Activated T-cell treated with anti-CD3 and anti-CD28 coated beads, Interleukin-2, amount 50 U/mL, for 72 hours (primary cell): Measurements from ENCODE around the gene POLR3E. TPM values are rescaled to one million over a fixed set of nuclear protein-coding genes. Genes with fewer than 3 reads are reported as not detected.
"Not testable (repeated sequence)": the region's sequence is repeated elsewhere in the genome, so short reads cannot be mapped to it uniquely, and the experiment has no call there.

Experiments
- ATAC-seq, 2 donors: fragments of 150-1000 bp; cut with Tn5 transposase; replicated peaks in 1 of 2; 2 replicates each; pipeline ENCODE4 v1.10.0; 2021; ENCODE audit warnings: moderate library complexity in 2 of 2, mild to moderate bottlenecking in 1 of 2
- DNase-seq, 2 donors: peaks; one replicate each; pipeline ENCODE4 v3.0.0; 2021 to 2022; ENCODE audit warnings: mixed read lengths in 1 of 2
- H3K27ac Mint-ChIP-seq: one replicate; pipeline ENCODE4 v1.8.0; 2022; ENCODE audit warnings: mild to moderate bottlenecking, moderate library complexity, mixed read lengths
- H3K27me3 Mint-ChIP-seq: one replicate; pipeline ENCODE4 v1.8.0; 2022; ENCODE audit warnings: low read depth, mixed read lengths
- H3K36me3 Mint-ChIP-seq, 2 donors: one replicate each; pipeline ENCODE4 v1.8.0; 2022; ENCODE audit warnings: mixed read lengths in 2 of 2, mild to moderate bottlenecking in 1 of 2; ENCODE audit not compliant: insufficient read depth in 2 of 2
- H3K4me1 Mint-ChIP-seq: one replicate; pipeline ENCODE4 v1.8.0; 2022; ENCODE audit warnings: low read depth, mixed read lengths
- H3K4me3 Mint-ChIP-seq, 2 donors: one replicate each; pipeline ENCODE4 v1.8.0; 2022; ENCODE audit warnings: mild to moderate bottlenecking in 2 of 2, mixed read lengths in 2 of 2, moderate library complexity in 2 of 2
- H3K9me3 Mint-ChIP-seq, 2 donors: one replicate each; pipeline ENCODE4 v1.8.0; 2022; ENCODE audit warnings: mixed read lengths in 2 of 2
- total RNA-seq, 2 donors: library from RNA; stranded (reverse); gene quantifications; one replicate each; pipeline ENCODE4 v1.2.3, GENCODE V29; 2022

The POLR3E gene
- total RNA-seq, 2 donors from 2014 or later, result 57.5 to 59.5 TPM

DNA sequence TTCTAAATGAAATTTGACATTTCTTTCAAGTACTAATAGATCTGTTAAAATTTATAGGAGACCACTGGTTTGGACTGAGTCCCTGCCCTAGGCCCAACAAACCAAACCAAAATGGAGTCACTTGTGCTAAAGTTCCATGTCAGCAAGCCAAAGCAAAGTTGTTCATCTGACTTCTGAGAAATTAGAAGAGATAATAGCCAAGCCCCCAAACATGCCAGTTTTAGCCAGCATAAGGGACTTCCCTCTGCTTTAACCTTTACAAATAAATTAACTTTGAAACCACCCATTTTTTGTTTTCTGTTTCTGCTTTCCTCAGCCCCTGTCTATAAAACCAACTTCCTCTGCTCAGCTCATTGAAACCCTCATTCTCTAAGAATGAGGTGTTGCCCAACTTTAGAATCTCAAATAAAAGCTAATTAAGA is 58.3 kb downstream of the POLR3E start:
- H3K36me3 Mint-ChIP-seq, result peaks cover 2 to 26% of the 10 kb centered on the region in 2 donors
- DNase-seq, result no peak
- H3K4me1 Mint-ChIP-seq, result peaks cover 73% of the 10 kb centered on the region
- no peaks in the 10 kb centered on the region for H3K27me3 Mint-ChIP-seq
- peak overlapping the region; percentile 40 to 59 for H3K4me3 Mint-ChIP-seq
- ATAC-seq, result no peak
- no peaks in the 10 kb centered on the region for H3K9me3 Mint-ChIP-seq
- peak overlapping the region; percentile 75 for H3K27ac Mint-ChIP-seq

DNA sequence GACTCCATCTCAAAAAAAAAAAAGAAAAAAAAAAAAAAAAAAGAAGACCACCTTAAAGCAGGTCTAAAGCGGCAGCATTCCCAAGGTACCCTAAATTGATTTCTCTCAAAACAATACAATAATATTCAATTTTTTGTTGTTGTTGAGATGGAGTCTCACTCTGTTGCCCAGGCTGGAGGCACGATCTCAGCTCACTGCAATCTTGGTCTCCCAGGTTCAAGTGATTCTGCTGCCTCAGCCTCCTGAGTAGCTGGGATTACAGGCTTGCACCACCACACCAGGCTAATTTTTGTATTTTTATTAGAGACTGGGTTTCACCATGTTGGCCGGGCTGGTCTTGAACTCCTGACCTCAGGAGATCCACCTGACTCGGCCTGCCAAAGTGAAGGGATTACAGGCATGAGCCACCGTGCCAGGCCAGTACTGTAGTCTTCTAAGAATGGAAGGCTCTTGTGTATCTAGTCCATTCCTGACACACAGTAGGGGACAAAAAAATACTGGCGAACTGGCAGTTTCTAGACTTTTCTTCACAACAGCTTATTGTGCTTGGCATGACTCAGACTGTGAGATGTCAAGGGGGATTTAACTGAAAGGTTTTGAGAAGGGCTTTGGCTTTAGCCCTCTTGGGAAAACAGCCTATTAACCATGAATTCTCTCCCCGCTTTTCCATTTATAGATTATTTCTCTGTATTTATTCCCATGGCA is 59.9 kb downstream of the POLR3E start:
- no peaks in the 10 kb centered on the region for H3K9me3 Mint-ChIP-seq
- no peaks in the 10 kb centered on the region for H3K27me3 Mint-ChIP-seq
- H3K27ac Mint-ChIP-seq, result peak overlapping the region; percentile 98
- peaks cover 5 to 22% of the 10 kb centered on the region in 2 donors for H3K36me3 Mint-ChIP-seq
- peak overlapping the region; percentile 62 to 76 for H3K4me3 Mint-ChIP-seq
- H3K4me1 Mint-ChIP-seq, result peaks cover 86% of the 10 kb centered on the region
- no peak for DNase-seq
- peak; percentile 51 to 55 for ATAC-seq

DNA sequence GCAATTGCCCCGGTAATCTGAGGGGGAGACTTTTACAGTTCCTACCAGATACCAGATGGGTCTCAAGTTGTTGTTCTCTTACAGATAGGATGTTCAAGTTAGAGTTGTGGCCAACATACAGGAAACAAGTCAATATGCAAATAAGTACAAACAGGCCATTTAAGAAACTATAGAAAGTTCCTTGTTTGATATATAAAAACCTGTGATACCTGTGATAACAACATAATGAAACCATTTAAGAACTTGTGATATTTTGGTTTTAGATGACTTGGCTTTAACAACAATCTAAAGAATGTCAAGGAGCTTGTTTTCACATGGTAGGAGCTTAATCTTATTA is 60.4 kb downstream of the POLR3E start:
- no peaks in the 10 kb centered on the region for H3K27me3 Mint-ChIP-seq
- DNase-seq (no peak), ATAC-seq (peak; percentile 46 to 58)
- H3K4me1 Mint-ChIP-seq, result peaks cover 90% of the 10 kb centered on the region
- H3K27ac Mint-ChIP-seq, result peak overlapping the region; percentile 98
- H3K4me3 Mint-ChIP-seq, result peak overlapping the region; percentile 62 to 76
- H3K36me3 Mint-ChIP-seq, result peaks cover 5 to 23% of the 10 kb centered on the region in 2 donors
- H3K9me3 Mint-ChIP-seq, result no peaks in the 10 kb centered on the region

DNA sequence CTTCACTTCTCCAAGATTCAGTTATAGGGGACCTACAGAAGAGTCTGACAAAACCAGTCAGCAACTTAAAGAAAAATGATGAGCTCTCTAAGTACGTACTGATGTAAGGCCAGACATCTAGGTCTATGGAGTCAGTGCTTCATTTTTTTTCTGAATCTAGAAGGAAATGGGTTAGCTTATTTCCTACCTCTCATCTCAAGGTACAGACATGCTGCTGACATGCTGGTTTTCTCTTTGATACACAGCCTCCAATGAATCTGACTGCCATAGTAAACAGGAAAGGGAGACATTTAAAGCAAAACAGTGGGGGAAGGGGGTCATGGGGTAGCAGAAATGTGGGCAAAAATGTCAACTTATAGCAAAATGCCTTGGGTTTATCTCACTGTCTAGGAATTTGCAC is 60.8 kb downstream of the POLR3E start:
- no peaks in the 10 kb centered on the region for H3K9me3 Mint-ChIP-seq
- peaks cover 5 to 23% of the 10 kb centered on the region in 2 donors for H3K36me3 Mint-ChIP-seq
- no peak for DNase-seq

DNA sequence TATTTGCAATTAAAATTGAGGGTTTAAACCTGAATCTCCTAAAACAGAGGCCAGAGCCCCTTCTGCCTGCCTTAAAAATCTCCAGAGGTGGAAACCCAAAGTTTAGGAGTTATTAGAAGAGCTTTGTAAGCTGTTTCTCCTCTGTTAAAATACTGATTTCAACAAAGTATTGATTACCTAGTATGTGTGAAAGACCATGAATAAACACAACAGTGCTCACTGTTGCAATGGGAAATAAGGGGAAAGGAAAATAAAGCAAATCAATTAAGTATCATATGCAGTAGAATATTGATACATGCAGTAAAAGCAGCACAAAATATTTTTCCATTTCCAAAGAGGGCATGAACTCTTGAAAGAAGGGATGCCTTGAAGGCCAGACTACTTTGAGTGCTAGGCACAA is 62.5 kb downstream of the POLR3E start:
- DNase-seq (no peak), ATAC-seq (no peak)
- Mint-ChIP-seq H3K4me3 (peak overlapping the region in 1 of 2 donors; percentile 40), H3K36me3 (peaks cover 6 to 27% of the 10 kb centered on the region in 2 donors), H3K9me3 (no peaks in the 10 kb centered on the region), H3K27me3 (no peaks in the 10 kb centered on the region), H3K27ac (peak overlapping the region; percentile 91), H3K4me1 (peaks cover 71% of the 10 kb centered on the region)

More for the DNA sequence above, 60.8 kb downstream of the POLR3E start:
- peak overlapping the region; percentile 62 to 76 for H3K4me3 Mint-ChIP-seq
- H3K4me1 Mint-ChIP-seq, result peaks cover 87% of the 10 kb centered on the region
- peak; percentile 37 to 38 for ATAC-seq
- H3K27ac Mint-ChIP-seq, result peak overlapping the region; percentile 98
- H3K27me3 Mint-ChIP-seq, result no peaks in the 10 kb centered on the region

DNA sequence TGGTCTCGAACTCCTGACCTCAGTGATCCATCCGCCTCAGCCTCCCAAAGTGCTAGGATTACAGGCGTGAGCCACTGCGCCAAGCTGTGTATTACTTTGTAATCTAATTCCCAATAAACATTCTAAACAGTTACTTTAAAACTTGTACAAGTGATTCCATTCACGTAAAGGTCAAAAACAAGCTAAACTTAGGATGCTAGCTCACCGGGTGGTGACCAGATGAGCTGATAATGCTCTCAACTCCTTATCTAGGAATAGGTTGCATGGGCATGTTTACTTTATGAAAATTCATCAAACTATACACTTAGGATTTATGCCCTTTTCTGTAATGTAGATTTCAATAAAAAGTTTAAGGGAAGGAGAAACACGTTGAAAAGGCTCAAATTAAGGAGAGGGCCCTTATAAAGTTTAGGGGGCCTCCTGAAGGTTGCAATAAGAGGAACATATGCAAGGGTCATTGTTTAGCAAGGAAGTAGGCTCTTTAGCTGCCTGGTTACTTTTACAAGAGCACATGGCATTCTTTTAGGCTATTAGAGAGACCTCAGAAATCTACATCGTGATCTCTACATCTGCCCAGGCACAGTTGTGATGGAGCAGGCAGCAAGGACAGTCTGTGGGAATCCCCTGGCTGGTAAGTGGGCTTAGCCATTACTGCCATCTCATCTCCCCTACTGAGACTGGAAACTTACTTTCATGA is 63.9 kb downstream of the POLR3E start:
- Mint-ChIP-seq H3K27ac (peak overlapping the region; percentile 58), H3K36me3 (peaks cover 6 to 25% of the 10 kb centered on the region in 2 donors), H3K9me3 (peaks cover 0 to under 1% of the 10 kb centered on the region in 2 donors), H3K4me3 (peak overlapping the region in 1 of 2 donors; percentile 22), H3K27me3 (no peaks in the 10 kb centered on the region), H3K4me1 (peaks cover 71% of the 10 kb centered on the region)
- DNase-seq (no peak), ATAC-seq (no peak)

DNA sequence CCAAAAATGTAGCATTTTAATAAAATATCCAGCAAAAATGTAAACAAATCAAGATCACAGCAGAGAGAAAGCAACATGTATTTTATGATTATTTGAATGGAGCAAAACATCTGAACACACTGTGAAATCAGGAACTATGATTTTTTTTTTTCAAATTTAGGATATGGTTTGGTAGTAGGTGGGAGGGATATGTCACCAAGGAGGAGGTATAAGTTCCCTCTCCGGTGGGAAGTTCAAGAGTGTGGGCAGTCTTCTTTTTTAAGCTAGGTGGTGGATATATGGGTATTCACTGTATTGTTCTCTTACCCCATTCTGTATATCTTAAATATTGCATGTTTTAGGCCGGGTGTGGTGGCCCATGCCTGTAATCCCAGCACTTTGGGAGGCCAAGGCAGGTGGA is 67.0 kb downstream of the POLR3E start:
- no peaks in the 10 kb centered on the region for H3K27me3 Mint-ChIP-seq
- no peak for ATAC-seq
- peaks cover 0 to 2% of the 10 kb centered on the region in 2 donors for H3K9me3 Mint-ChIP-seq
- peaks cover 67% of the 10 kb centered on the region for H3K4me1 Mint-ChIP-seq
- H3K4me3 Mint-ChIP-seq, result no peak overlapping the region
- DNase-seq, result no peak
- H3K36me3 Mint-ChIP-seq, result peaks cover 9 to 37% of the 10 kb centered on the region in 2 donors
- peak overlapping the region; percentile 24 for H3K27ac Mint-ChIP-seq

DNA sequence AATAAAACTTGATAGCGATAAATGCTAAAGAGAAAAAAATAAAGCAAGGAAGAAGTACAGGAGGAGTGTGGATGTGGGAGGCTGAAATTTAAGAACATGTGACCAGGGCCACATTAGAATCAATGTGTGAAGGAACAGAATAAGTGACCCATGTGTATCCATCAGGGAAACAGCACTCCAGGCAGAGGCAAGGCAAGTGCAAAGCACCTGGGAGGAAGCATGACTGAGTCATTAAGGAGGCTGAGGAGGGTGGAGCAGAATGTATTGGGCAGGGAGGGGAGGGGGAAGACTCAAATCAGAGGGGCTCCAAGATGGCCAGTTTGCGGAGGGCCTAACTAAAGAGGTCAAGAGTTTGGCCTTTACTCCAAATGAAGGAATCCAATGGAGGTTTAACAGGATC is 69.2 kb downstream of the POLR3E start:
- Mint-ChIP-seq H3K4me3 (peak overlapping the region; percentile 17 to 61), H3K36me3 (peaks cover 9 to 31% of the 10 kb centered on the region in 2 donors)

DNA sequence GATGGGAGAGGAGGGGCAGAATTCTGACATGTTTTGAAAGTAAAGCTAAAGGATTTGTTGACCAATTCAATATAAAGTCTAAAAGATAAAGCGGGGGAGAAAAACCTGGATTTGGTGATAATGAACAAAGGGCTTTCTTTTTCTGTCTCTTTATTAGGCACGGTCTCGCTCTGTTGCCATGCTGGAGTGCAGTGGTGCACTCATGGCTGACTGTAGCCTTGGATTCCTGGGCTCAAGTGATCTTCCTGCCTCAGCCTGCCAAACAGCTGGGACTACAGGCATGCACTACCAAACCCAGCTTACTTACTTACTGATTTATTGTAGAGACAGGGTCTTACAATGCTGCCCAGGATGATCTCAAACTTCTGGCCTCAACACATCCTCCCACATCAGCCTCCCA is 69.7 kb downstream of the POLR3E start:
- no peak overlapping the region for H3K27ac Mint-ChIP-seq
- no peaks in the 10 kb centered on the region for H3K27me3 Mint-ChIP-seq
- peaks cover 72% of the 10 kb centered on the region for H3K4me1 Mint-ChIP-seq
- ATAC-seq (no peak), DNase-seq (no peak)
- peaks cover 0 to 2% of the 10 kb centered on the region in 2 donors for H3K9me3 Mint-ChIP-seq
- peaks cover 7 to 30% of the 10 kb centered on the region in 2 donors for H3K36me3 Mint-ChIP-seq
- H3K4me3 Mint-ChIP-seq, result no peak overlapping the region

More for the DNA sequence above, 69.2 kb downstream of the POLR3E start:
- H3K9me3 Mint-ChIP-seq, result peaks cover 0 to 2% of the 10 kb centered on the region in 2 donors
- H3K4me1 Mint-ChIP-seq, result peaks cover 71% of the 10 kb centered on the region
- no peak overlapping the region for H3K27ac Mint-ChIP-seq
- DNase-seq, result no peak
- ATAC-seq, result no peak
- H3K27me3 Mint-ChIP-seq, result no peaks in the 10 kb centered on the region

DNA sequence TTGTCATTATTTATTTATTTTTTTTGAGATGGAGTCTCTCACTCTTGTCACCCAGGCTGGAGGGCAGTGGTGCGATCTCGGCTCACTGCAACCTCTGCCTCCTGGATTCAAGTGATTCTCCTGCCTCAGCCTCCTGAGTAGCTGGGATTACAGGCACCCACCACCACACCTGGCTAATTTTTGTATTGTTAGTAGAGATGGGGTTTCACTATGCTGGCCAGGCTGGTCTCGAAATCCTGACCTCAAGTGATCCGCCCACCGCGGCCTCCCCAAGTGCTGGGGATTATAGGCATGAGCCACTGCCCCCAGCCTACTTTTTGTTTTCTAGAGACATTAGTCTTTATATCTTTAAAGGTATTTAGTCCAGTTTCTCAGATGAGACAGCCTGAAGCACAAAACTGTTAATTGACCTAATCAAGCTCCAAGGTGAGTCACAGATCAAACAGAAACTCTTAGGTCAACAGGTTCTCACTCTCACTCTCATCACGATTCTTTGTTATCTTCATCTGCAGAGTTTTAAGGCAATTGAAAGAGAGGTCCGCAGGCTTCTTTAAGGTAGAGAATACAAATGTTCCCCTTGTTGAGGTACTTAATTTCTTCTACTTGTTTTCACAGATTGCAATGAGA is 71.1 kb downstream of the POLR3E start:
- H3K27me3 Mint-ChIP-seq, H3K9me3 Mint-ChIP-seq, DNase-seq, ATAC-seq: not testable (repeated sequence)
- Mint-ChIP-seq H3K36me3 (peaks cover 7 to 23% of the 10 kb centered on the region in 2 donors), H3K4me1 (peaks cover 75% of the 10 kb centered on the region), H3K4me3 (peak overlapping the region; percentile 56 to 71), H3K27ac (peak overlapping the region; percentile 46)

DNA sequence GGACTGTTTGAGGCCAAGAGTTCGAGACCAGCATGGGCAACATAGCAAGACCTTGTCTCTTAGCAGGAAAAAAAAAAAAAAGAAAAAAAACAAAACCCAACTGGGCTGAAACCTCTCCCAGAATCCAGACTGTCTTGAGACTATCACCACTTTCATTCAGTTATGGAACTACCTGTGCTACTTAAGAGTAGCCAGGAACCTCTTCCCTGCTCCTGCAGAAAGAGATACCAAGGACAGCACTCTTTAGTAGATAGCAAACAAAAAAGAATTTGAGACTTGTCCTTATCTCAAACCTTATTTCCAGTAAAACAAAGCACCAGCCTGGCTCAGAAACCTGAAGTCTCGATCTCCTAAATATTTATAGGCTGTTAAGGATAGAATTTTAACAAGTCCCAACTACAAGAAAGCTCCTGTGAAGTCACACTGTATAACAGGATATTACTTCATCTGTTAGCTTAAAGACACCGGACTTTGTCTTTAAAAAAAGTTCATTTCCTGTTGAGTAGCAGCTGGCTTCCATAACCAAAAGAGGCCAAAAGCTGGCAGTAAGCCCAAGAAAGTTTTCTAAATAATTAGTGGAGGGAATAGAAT is 72.1 kb downstream of the POLR3E start:
- Mint-ChIP-seq H3K27ac (peak overlapping the region; percentile 85), H3K4me3 (peak overlapping the region; percentile 56 to 71), H3K36me3 (peaks cover 8 to 25% of the 10 kb centered on the region in 2 donors), H3K27me3 (no peaks in the 10 kb centered on the region), H3K4me1 (peaks cover 75% of the 10 kb centered on the region), H3K9me3 (peaks cover 0 to 2% of the 10 kb centered on the region in 2 donors)
- DNase-seq (no peak), ATAC-seq (no peak)

DNA sequence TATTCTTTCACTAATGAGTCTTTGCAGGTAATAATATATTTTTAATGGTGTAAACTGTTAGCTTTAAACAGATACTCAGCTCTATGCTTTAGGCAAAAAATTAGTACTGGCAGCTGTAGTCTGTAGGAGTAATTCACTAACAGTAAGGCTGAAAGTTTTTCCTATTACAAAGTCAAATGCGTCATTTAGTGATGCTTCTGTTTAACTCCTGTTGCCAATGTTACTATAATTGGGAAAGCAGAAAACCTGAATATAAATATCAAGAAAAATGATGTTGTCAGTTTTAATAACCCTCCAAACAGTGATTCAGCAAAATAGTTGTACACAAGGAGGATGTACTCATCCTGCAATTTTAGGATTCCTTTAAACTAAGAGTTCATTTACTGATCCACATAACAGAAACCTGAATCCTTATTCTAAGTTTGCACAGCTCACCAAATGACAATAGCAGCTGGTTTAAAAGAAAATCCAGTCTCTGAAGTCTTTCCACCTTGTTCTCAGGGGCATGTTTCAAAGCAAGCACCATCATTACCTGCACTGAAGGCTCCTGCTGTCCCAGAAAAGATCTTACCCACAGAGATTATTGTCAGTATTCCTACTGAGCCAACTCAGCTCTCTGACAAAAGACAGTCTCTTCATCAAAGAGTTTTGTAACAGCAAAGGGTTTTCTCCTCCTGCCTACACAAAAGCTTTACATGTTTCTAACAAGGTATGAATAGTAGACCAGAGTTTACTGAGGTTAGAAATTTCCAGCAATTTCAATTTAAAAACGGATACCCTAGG is 73.0 kb downstream of the POLR3E start:
- Mint-ChIP-seq H3K9me3 (peaks cover 0 to 2% of the 10 kb centered on the region in 2 donors), H3K27ac (peak overlapping the region; percentile 85), H3K27me3 (no peaks in the 10 kb centered on the region), H3K36me3 (peaks cover 8 to 21% of the 10 kb centered on the region in 2 donors), H3K4me1 (peaks cover 73% of the 10 kb centered on the region), H3K4me3 (peak overlapping the region; percentile 98 to 100)
- ATAC-seq, result no peak
- DNase-seq, result no peak
